ENCODE data around the gene C3orf22. TPM values are rescaled to one million over a fixed set of nuclear protein-coding genes. Genes with fewer than 3 reads are reported as not detected.

Gene C3orf22
- polyA plus RNA-seq, 1 donor (not counting 4 experiments of a cell fraction or from before 2014, with no cell fraction given) = not detected

DNA sequence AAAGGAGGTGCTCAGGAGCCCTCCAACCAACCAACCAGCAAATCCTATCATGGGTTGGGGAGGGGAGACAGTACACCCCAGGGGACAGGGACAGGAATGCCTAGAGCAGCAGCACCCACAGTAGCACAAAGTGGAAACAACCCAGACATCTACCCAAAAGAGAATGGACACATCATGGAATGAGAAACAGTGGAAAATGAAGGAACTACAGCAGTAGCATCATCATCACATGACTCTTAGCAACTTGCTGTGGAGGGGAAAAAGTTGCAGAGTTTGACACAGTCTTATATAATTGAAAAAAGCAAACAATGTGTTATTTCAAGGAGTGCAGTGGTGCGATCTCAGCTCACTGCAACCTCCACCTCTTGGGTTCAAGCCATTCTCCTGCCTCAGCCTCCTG is 11.0 kb downstream of the C3orf22 start:
- TF ChIP-seq, protein P1, sequence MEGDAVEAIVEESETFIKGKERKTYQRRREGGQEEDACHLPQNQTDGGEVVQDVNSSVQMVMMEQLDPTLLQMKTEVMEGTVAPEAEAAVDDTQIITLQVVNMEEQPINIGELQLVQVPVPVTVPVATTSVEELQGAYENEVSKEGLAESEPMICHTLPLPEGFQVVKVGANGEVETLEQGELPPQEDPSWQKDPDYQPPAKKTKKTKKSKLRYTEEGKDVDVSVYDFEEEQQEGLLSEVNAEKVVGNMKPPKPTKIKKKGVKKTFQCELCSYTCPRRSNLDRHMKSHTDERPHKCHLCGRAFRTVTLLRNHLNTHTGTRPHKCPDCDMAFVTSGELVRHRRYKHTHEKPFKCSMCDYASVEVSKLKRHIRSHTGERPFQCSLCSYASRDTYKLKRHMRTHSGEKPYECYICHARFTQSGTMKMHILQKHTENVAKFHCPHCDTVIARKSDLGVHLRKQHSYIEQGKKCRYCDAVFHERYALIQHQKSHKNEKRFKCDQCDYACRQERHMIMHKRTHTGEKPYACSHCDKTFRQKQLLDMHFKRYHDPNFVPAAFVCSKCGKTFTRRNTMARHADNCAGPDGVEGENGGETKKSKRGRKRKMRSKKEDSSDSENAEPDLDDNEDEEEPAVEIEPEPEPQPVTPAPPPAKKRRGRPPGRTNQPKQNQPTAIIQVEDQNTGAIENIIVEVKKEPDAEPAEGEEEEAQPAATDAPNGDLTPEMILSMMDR (optimal IDR thresholded peaks at IDR 0.05 in 1 of 3, IDR thresholded peaks at IDR 0.05 in 1 of 3, conservative IDR thresholded peaks at IDR 0.05 in 1 of 3; ENCODE audit: extremely low read depth in 1 of 3, insufficient read depth in 2 of 3, low read length in 3 of 3) = no peak
- TF ChIP-seq EZH2 (IDR thresholded peaks at IDR 0.05; ENCODE audit: low read length) = no peak
- dilution Hi-C loops (cut with MboI; ENCODE audit: extremely low pct_ligation_motif_present, low sequenced_read_pairs) = no loop called here

DNA sequence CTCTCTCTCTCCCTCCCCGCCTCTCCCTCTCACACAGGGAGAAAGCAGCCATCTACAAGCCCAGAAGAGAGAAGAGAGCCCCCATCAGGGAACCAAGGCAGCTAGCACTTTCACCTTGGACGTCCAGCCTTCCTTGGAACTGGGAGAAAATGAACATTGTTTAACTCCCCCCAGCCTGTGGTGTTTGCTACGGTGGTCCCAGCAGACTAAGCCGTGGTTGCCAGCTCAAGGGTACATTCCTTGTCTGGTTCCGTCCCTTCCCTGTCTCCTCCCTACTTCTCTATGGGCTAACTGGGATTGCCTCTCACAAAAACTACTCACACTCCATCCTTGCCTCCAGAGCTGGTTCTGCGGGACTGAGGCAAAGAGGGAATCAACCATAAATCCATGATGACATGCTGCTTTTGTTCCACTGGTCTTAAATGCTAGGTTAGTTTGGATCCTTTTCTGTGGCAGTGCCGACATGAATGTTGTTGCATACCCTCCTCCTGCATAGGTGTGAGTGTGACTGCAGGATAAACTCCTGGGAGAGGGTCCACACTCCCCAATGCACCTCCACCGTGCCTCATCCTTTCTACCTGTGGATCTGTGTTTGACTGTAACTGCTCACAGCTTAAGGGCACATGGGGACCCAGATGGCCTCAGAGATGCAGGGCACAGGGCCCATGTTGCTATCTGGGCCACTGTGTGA is 12.0 kb downstream of the C3orf22 start:
- FAIRE-seq (no peak), DNase-seq (ENCODE audit: low read depth, low spot score) (no peak)
- peaks cover 44% of the 10 kb centered on the region for H3K27me3 ChIP-seq (ENCODE audit: control insufficient read depth, extremely low read depth, insufficient read depth, low read length)

More for the DNA sequence above, 11.0 kb downstream of the C3orf22 start:
- Histone ChIP-seq H3K4me3 (ENCODE audit: control insufficient read depth in 2 of 3, extremely low read depth in 1 of 3, insufficient read depth in 2 of 3, low read depth in 1 of 3, low read length in 3 of 3) (no peak overlapping the region), H3K4me1 (ENCODE audit: control insufficient read depth, extremely low read depth, insufficient read depth, low read length) (no peaks in the 10 kb centered on the region), H3K9me3 (ENCODE audit: control insufficient read depth, low read depth, low read length) (no peaks in the 10 kb centered on the region), H3K4me2 (ENCODE audit: control insufficient read depth, extremely low read depth, insufficient read depth, low read depth, low read length) (no peak overlapping the region), H3K27me3 (ENCODE audit: control insufficient read depth, extremely low read depth, insufficient read depth, low read length) (peaks cover 34% of the 10 kb centered on the region), H3K36me3 (ENCODE audit: control insufficient read depth in 2 of 2, extremely low read depth in 1 of 2, insufficient read depth in 2 of 2, low read length in 2 of 2) (no peaks in the 10 kb centered on the region), H2AFZ (ENCODE audit: control insufficient read depth, low read length) (no peak overlapping the region), H4K20me1 (ENCODE audit: control insufficient read depth, extremely low read depth, insufficient read depth, low read length) (no peaks in the 10 kb centered on the region), H3K9ac (ENCODE audit: control insufficient read depth, extremely low read depth, insufficient read depth, low read length) (no peak overlapping the region), H3K27ac (ENCODE audit: control insufficient read depth, insufficient read depth, low read length) (no peak overlapping the region), H3K9me1 (ENCODE audit: control insufficient read depth, extremely low read depth, insufficient read depth, low read length) (no peaks in the 10 kb centered on the region), H3K79me2 (ENCODE audit: control insufficient read depth, insufficient read depth, low read length) (no peaks in the 10 kb centered on the region)
- DNase-seq (ENCODE audit: low read depth, low spot score) (no peak), FAIRE-seq (no peak)

More for the DNA sequence above, 12.0 kb downstream of the C3orf22 start:
- dilution Hi-C loops (cut with MboI; ENCODE audit: extremely low pct_ligation_motif_present, low sequenced_read_pairs) = no loop called here
- H3K36me3 ChIP-seq (ENCODE audit: control insufficient read depth in 2 of 2, extremely low read depth in 1 of 2, insufficient read depth in 2 of 2, low read length in 2 of 2) = no peaks in the 10 kb centered on the region
- H3K9ac ChIP-seq (ENCODE audit: control insufficient read depth, extremely low read depth, insufficient read depth, low read length) = no peak overlapping the region
- H3K4me3 ChIP-seq (ENCODE audit: control insufficient read depth in 2 of 3, extremely low read depth in 1 of 3, insufficient read depth in 2 of 3, low read depth in 1 of 3, low read length in 3 of 3) = no peak overlapping the region
- no peaks in the 10 kb centered on the region for H4K20me1 ChIP-seq (ENCODE audit: control insufficient read depth, extremely low read depth, insufficient read depth, low read length)
- H3K4me1 ChIP-seq (ENCODE audit: control insufficient read depth, extremely low read depth, insufficient read depth, low read length) = no peaks in the 10 kb centered on the region
- no peak overlapping the region for H3K4me2 ChIP-seq (ENCODE audit: control insufficient read depth, extremely low read depth, insufficient read depth, low read depth, low read length)
- TF ChIP-seq, protein P1 (optimal IDR thresholded peaks at IDR 0.05 in 1 of 3, IDR thresholded peaks at IDR 0.05 in 1 of 3, conservative IDR thresholded peaks at IDR 0.05 in 1 of 3; ENCODE audit: extremely low read depth in 1 of 3, insufficient read depth in 2 of 3, low read length in 3 of 3) = no peak
- TF ChIP-seq EZH2 (IDR thresholded peaks at IDR 0.05; ENCODE audit: low read length) = no peak
- H3K27ac ChIP-seq (ENCODE audit: control insufficient read depth, insufficient read depth, low read length) = no peak overlapping the region
- no peaks in the 10 kb centered on the region for H3K79me2 ChIP-seq (ENCODE audit: control insufficient read depth, insufficient read depth, low read length)
- no peak overlapping the region for H2AFZ ChIP-seq (ENCODE audit: control insufficient read depth, low read length)
- no peaks in the 10 kb centered on the region for H3K9me3 ChIP-seq (ENCODE audit: control insufficient read depth, low read depth, low read length)
- H3K9me1 ChIP-seq (ENCODE audit: control insufficient read depth, extremely low read depth, insufficient read depth, low read length) = no peaks in the 10 kb centered on the region
